HCT116 (cell line): Measurements from ENCODE around the gene KCTD4. TPM values are rescaled to one million over a fixed set of nuclear protein-coding genes. Genes with fewer than 3 reads are reported as not detected.

Experiments used
- ATAC-seq: fragments of 200-7000 bp; cut with Tn5 transposase; 2 replicates; pipeline ENCODE4 v1.9.1; 2020; ENCODE audit warnings: mild to moderate bottlenecking, moderate library complexity
- BruUV-seq: library from RNA; stranded (reverse); fragments of 400-500 nt; replicated peaks from 2 replicates; lab custom pipeline; 2021; lab: Mats Ljungman, UMichigan
- CTCF ChIA-PET: fragments of 300-600 bp; sonication (Branson Sonifier 250); formaldehyde crosslinking; loops from one replicate; lab custom pipeline; 2021; ENCODE audit warnings: antibody characterized with exemption; lab: Charles Lee
- POLR2A ChIA-PET: fragments of 300-600, 350-600 bp; sonication (Branson Sonifier 250); formaldehyde crosslinking; loops from one replicate; lab custom pipeline; 2021; ENCODE audit warnings: antibody characterized with exemption; lab: Charles Lee
- RAD21 ChIA-PET, 2 experiments: fragments of 300-600 bp; sonication (Branson Sonifier 250); formaldehyde crosslinking; loops; one replicate each; lab custom pipeline; 2023; ENCODE audit warnings: low total read pairs in 2 of 2; ENCODE audit not compliant: uncharacterized antibody in 2 of 2, unreplicated experiment in 2 of 2, low non-redundant PET in 1 of 2; lab: Charles Lee
- DNase-seq: peaks from one replicate; pipeline ENCODE4 v3.0.0-alpha.2; 2010; ENCODE audit warnings: low read depth, low spot score
- H2AFZ ChIP-seq: fragments of 200-600 bp; shearing (Covaris generic), sonication (generic); 2 replicates; pipeline ENCODE4 v1.6.1; 2017; ENCODE audit warnings: low read depth, mixed run types, mixed read lengths, antibody characterized with exemption, low read length; ENCODE audit not compliant: poor library complexity, severe bottlenecking
- H3K27ac ChIP-seq: 2 replicates; pipeline ENCODE4 v1.5.1; 2012; ENCODE audit warnings: low read depth, low read length
- H3K27me3 ChIP-seq: fragments of 200-600 bp; sonication (generic); 2 replicates; pipeline ENCODE4 v1.6.1; 2016; ENCODE audit warnings: mixed run types, low read length, mixed read lengths; ENCODE audit not compliant: insufficient read depth
- H3K36me3 ChIP-seq, 2 experiments: fragments of 200-500 bp in 1 of 2; fragments of 200-600 bp in 1 of 2; sonication (Bioruptor generic) in 1 of 2; sonication (generic) in 1 of 2; 2 replicates each; pipeline versions ENCODE4 v1.5.1 to v1.6.1; 2014 to 2016; ENCODE audit warnings: low read length in 2 of 2, inconsistent platforms in 1 of 2, mixed read lengths in 1 of 2, mixed run types in 1 of 2; ENCODE audit not compliant: insufficient read depth in 2 of 2, control insufficient read depth in 1 of 2
- H3K4me1 ChIP-seq, 2 experiments: fragments of 200-600 bp in 1 of 2; sonication (generic) in 1 of 2; 2 replicates each; pipeline versions ENCODE4 v1.5.1 to v1.6.1; 2012 to 2017; ENCODE audit warnings: low read length in 2 of 2, inconsistent platforms in 1 of 2, mild to moderate bottlenecking in 1 of 2, mixed read lengths in 1 of 2, mixed run types in 1 of 2, moderate library complexity in 1 of 2; ENCODE audit not compliant: insufficient read depth in 2 of 2, control insufficient read depth in 1 of 2
- H3K4me2 ChIP-seq: fragments of 200-600 bp; sonication (generic); 2 replicates; pipeline ENCODE4 v1.6.1; 2017; ENCODE audit warnings: mixed run types, low read length, mixed read lengths
- H3K4me3 ChIP-seq, 2 experiments: fragments of 200-600 bp in 1 of 2; sonication (generic) in 1 of 2; replicated peaks in 1 of 2; 2 replicates each; pipeline ENCODE4 v1.5.1; 2011 to 2016; ENCODE audit warnings: low read length in 2 of 2, control low read depth in 1 of 2, low read depth in 1 of 2, mild to moderate bottlenecking in 1 of 2, mixed read lengths in 1 of 2, mixed run types in 1 of 2
- H3K79me2 ChIP-seq: fragments of 200-600 bp; sonication (generic); 2 replicates; pipeline ENCODE4 v1.6.1; 2017; ENCODE audit warnings: mild to moderate bottlenecking, mixed run types, low read length, moderate library complexity, mixed read lengths; ENCODE audit not compliant: insufficient read depth
- H3K9ac ChIP-seq: fragments of 200-600 bp; sonication (generic); 2 replicates; pipeline ENCODE4 v1.6.1; 2016; ENCODE audit warnings: low read length, mixed read lengths
- H3K9me2 ChIP-seq: fragments of 200-600 bp; sonication (generic), shearing (Covaris generic); 2 replicates; pipeline ENCODE4 v1.6.1; 2017; ENCODE audit warnings: mixed run types, mild to moderate bottlenecking, moderate library complexity; ENCODE audit not compliant: insufficient read depth
- H3K9me3 ChIP-seq, 2 experiments: fragments of 200-500 bp in 1 of 2; fragments of 200-600 bp in 1 of 2; sonication (Bioruptor generic) in 1 of 2; sonication (generic) in 1 of 2; 2 replicates each; pipeline ENCODE4 v1.6.1; 2014 to 2017; ENCODE audit warnings: low read length in 2 of 2, mixed read lengths in 2 of 2, inconsistent platforms in 1 of 2, low read depth in 1 of 2, mild to moderate bottlenecking in 1 of 2, mixed run types in 1 of 2, moderate library complexity in 1 of 2; ENCODE audit not compliant: control insufficient read depth in 1 of 2, insufficient read depth in 1 of 2
- H4K20me1 ChIP-seq: fragments of 200-600 bp; sonication (generic), shearing (Covaris generic); 2 replicates; pipeline ENCODE4 v1.6.1; 2017; ENCODE audit warnings: mixed run types, mild to moderate bottlenecking, moderate library complexity; ENCODE audit not compliant: insufficient read depth
- CBX3 ChIP-seq: IDR thresholded peaks from 2 replicates; pipeline ENCODE4 v1.6.1; 2012; ENCODE audit warnings: low read depth
- CEBPB ChIP-seq: IDR thresholded peaks from 2 replicates; pipeline ENCODE4 v1.6.1; 2012; ENCODE audit warnings: low read depth
- EGR1 ChIP-seq: IDR thresholded peaks from 2 replicates; pipeline ENCODE4 v1.6.1; 2012; ENCODE audit warnings: low read depth
- ELF1 ChIP-seq: IDR thresholded peaks from 2 replicates; pipeline ENCODE4 v1.6.1; 2012; ENCODE audit warnings: low read depth, borderline replicate concordance
- EZH2 ChIP-seq: fragments of 200-600 bp; sonication (generic); IDR thresholded peaks from 2 replicates; pipeline ENCODE4 v1.6.1; 2017; ENCODE audit warnings: antibody characterized with exemption, mixed run types
- EZH2phosphoT487 ChIP-seq: fragments of 200-600 bp; IDR thresholded peaks from 2 replicates; pipeline ENCODE4 v1.6.1; 2018; ENCODE audit warnings: antibody characterized with exemption, borderline replicate concordance
- JUND ChIP-seq: IDR thresholded peaks from 2 replicates; pipeline ENCODE4 v1.6.1; 2012
- MAX ChIP-seq: IDR thresholded peaks from 2 replicates; pipeline ENCODE4 v1.6.1; 2012
- POLR2AphosphoS5 ChIP-seq: IDR thresholded peaks from 2 replicates; pipeline ENCODE4 v1.6.1; 2011; ENCODE audit warnings: mild to moderate bottlenecking, low read depth, low read length, moderate library complexity
- RAD21 ChIP-seq: IDR thresholded peaks from 2 replicates; pipeline ENCODE4 v1.6.1; 2012; ENCODE audit warnings: low read depth, mild to moderate bottlenecking
- SIN3A ChIP-seq: IDR thresholded peaks from 2 replicates; pipeline ENCODE4 v1.6.1; 2012; ENCODE audit warnings: low read depth
- SP1 ChIP-seq: IDR thresholded peaks from 2 replicates; pipeline ENCODE4 v1.6.1; 2012; ENCODE audit warnings: low read depth
- TCF7L2 ChIP-seq: IDR thresholded peaks from 2 replicates; pipeline ENCODE4 v1.7.0; 2011; ENCODE audit warnings: borderline replicate concordance, inconsistent platforms; ENCODE audit not compliant: insufficient read depth, insufficient read length; ENCODE audit errors: extremely low read depth
- ZBTB33 ChIP-seq: IDR thresholded peaks from 2 replicates; pipeline ENCODE4 v1.6.1; 2011; ENCODE audit warnings: mild to moderate bottlenecking, low read length, moderate library complexity; ENCODE audit not compliant: insufficient replicate concordance; ENCODE audit errors: extremely low read depth
- ZFX ChIP-seq: fragments of 450-650 bp; IDR thresholded peaks from 2 replicates; pipeline ENCODE4 v1.6.1; 2017
- ZNF274 ChIP-seq: fragments of 200-500 bp; sonication (Bioruptor generic); IDR thresholded peaks from 2 replicates; pipeline ENCODE4 v1.6.1; 2014; ENCODE audit warnings: mild to moderate bottlenecking, low read depth, low read length, inconsistent platforms
- intact Hi-C: fragments of 100-400 bp; cut with micrococcal nuclease; formaldehyde crosslinking; loops from 2 replicates; pipeline ENCODE4 v1.10.0; 2022
- total RNA-seq: library from RNA; stranded (reverse); gene quantifications from one replicate; pipeline ENCODE4 v1.2.1, GENCODE V29; 2021; ENCODE audit not compliant: unreplicated experiment
- TF ChIP-seq, protein P1 (sequence below), 3 experiments: fragments of 200-600 bp in 1 of 3; sonication (generic) in 1 of 3; IDR thresholded peaks in 2 of 3; conservative IDR thresholded peaks in 1 of 3; 2 replicates each; pipeline ENCODE4 v1.5.1; 2012 to 2017; ENCODE audit warnings: low read depth in 2 of 3, low read length in 2 of 3, antibody characterized with exemption in 1 of 3, borderline replicate concordance in 1 of 3, control low read depth in 1 of 3, mild to moderate bottlenecking in 1 of 3, mixed read lengths in 1 of 3, mixed run types in 1 of 3, moderate library complexity in 1 of 3; ENCODE audit not compliant: insufficient read depth in 1 of 3

The KCTD4 gene
- total RNA-seq, 1 experiment from 2014 or later, result not detected

DNA sequence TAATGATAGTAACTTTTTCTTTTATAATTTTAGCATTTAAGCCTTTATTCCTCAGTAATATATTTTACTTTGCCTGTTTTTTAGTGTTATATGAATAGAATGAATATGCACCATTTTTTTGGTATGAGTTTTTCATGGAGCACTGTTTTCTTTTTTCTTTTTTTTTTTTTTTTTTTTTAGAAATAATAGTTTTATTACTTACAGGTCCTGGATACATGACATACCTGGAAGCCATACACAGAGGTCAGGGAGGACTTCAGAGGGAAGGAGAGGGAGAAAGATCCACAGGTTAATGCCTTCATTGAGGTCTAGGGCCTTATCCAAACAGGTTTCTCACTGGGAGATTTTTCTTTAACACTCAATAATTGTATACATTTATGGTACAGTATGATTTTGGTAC lies 26.4 kb downstream of the KCTD4 start:
- H3K4me1 ChIP-seq, result peaks cover 19 to 25% of the 10 kb centered on the region in 2 experiments
- H3K9me2 ChIP-seq, result no peaks in the 10 kb centered on the region
- CTCF ChIA-PET, result no interaction called here
- intact Hi-C loops, result no loop called here
- no peak overlapping the region for H3K9ac ChIP-seq
- H3K9me3 ChIP-seq, result no peaks in the 10 kb centered on the region
- no TSS peak for BruUV-seq
- H3K4me3 ChIP-seq, result no peak overlapping the region
- no peak for ATAC-seq
- peaks cover 72% of the 10 kb centered on the region for H3K79me2 ChIP-seq
- 0 out of 2 replicates have a peak, but pooled peaks cover 4% of the 10 kb centered on the region for H4K20me1 ChIP-seq
- DNase-seq, result no peak
- H3K4me2 ChIP-seq, result no peak overlapping the region
- no peak overlapping the region for H3K27ac ChIP-seq
- no peak for TF ChIP-seq EZH2phosphoT487
- no peak for TF ChIP-seq CBX3
- TF ChIP-seq, all 23 proteins: peak for 0
- ChIA-PET POLR2A (no interaction called here), RAD21 (no interaction called here)
- no peaks in the 10 kb centered on the region for H3K27me3 ChIP-seq
- no peak overlapping the region for H2AFZ ChIP-seq
- H3K36me3 ChIP-seq, result 0 out of 4 replicates have a peak, but pooled peaks cover 0 to 7% of the 10 kb centered on the region in 2 experiments

GRCh38 chr13:45168555-45168930 lies 32.3 kb downstream of the KCTD4 start:
- peaks cover 66% of the 10 kb centered on the region for H3K79me2 ChIP-seq
- no peak overlapping the region for H2AFZ ChIP-seq
- H3K4me1 ChIP-seq, result peaks cover 35 to 40% of the 10 kb centered on the region in 2 experiments
- ChIA-PET CTCF (no interaction called here), POLR2A (interaction anchor here (0.8 to 1.1 kb wide), 2 partner anchors 11 to 16 kb away, joined by 3 read pairs; no protein-coding TSS in a partner anchor), RAD21 (interaction anchor here in 1 of 2 experiments (1.1 kb wide), 1 partner anchor 26 kb away, joined by 3 read pairs; no protein-coding TSS in a partner anchor)
- no peaks in the 10 kb centered on the region for H3K9me3 ChIP-seq
- ATAC-seq (peak; percentile 75), DNase-seq (no peak)
- H3K9me2 ChIP-seq, result no peaks in the 10 kb centered on the region
- H3K4me2 ChIP-seq, result peak overlapping the region; percentile 74
- 0 out of 2 replicates have a peak, but pooled peaks cover 4% of the 10 kb centered on the region for H4K20me1 ChIP-seq
- intact Hi-C loops, result loop anchor here (10.0 kb wide), 1 partner anchor 116 kb away; no protein-coding TSS in a partner anchor
- no peaks in the 10 kb centered on the region for H3K27me3 ChIP-seq
- peak overlapping the region in 1 of 2 experiments; percentile 33; a peak in 1 of 4 replicates for H3K4me3 ChIP-seq
- no TSS peak for BruUV-seq
- peak overlapping the region; percentile 46; the same call in 1 of the 2 replicates for H3K9ac ChIP-seq
- H3K27ac ChIP-seq, result peak overlapping the region; percentile 81
- H3K36me3 ChIP-seq, result no peaks in the 10 kb centered on the region; a peak in 1 of 4 replicates
- TF ChIP-seq EGR1 (no peak), SIN3A (no peak), SP1 (no peak), ZBTB33 (no peak), POLR2AphosphoS5 (no peak), TCF7L2 (no peak), EZH2 (no peak), ELF1 (no peak), ZFX (no peak), JUND (no peak), EZH2phosphoT487 (no peak), RAD21 (no peak), MAX (no peak), ZNF274 (no peak), CEBPB (no peak)
- TF ChIP-seq, protein P1, sequence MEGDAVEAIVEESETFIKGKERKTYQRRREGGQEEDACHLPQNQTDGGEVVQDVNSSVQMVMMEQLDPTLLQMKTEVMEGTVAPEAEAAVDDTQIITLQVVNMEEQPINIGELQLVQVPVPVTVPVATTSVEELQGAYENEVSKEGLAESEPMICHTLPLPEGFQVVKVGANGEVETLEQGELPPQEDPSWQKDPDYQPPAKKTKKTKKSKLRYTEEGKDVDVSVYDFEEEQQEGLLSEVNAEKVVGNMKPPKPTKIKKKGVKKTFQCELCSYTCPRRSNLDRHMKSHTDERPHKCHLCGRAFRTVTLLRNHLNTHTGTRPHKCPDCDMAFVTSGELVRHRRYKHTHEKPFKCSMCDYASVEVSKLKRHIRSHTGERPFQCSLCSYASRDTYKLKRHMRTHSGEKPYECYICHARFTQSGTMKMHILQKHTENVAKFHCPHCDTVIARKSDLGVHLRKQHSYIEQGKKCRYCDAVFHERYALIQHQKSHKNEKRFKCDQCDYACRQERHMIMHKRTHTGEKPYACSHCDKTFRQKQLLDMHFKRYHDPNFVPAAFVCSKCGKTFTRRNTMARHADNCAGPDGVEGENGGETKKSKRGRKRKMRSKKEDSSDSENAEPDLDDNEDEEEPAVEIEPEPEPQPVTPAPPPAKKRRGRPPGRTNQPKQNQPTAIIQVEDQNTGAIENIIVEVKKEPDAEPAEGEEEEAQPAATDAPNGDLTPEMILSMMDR (IDR thresholded peaks at IDR 0.05 in 2 of 3, conservative IDR thresholded peaks at IDR 0.05 in 1 of 3; ENCODE audit: borderline replicate concordance in 1 of 3, insufficient read depth in 1 of 3, low read depth in 2 of 3, low read length in 2 of 3), result no peak
